AG09319 (cell line): Measurements from ENCODE around the gene FAM193B.

Source experiments
- DNase-seq: peaks from one replicate; pipeline ENCODE4 v3.0.0-alpha.2; 2010; ENCODE audit warnings: low read depth; ENCODE audit errors: extremely low read depth
- CTCF ChIP-seq: IDR thresholded peaks from 2 replicates; pipeline ENCODE4 v1.5.1; 2011; ENCODE audit warnings: low read depth, mild to moderate bottlenecking, inconsistent platforms, low read length, moderate library complexity

The FAM193B gene

GRCh38 chr5:177592905-177593304 is 38.5 kb upstream of the FAM193B start:
- no peak for DNase-seq
- TF ChIP-seq CTCF = no peak

GRCh38 chr5:177592010-177592834 is 37.9 kb upstream of the FAM193B start, which contains the start of gene TMED9:
TMED9 (plus strand) TSS chr5:177592203; CDS start chr5:177592215, 12 bp downstream.
- no peak for DNase-seq
- TF ChIP-seq CTCF = no peak

GRCh38 chr5:177591690-177592009 is 37.3 kb upstream of the FAM193B start:
- DNase-seq = no peak
- TF ChIP-seq CTCF = no peak

- no peak for TF ChIP-seq CTCF
- no peak for DNase-seq
Measured at GRCh38 chr5:177590406-177590805, 36.0 kb upstream of the FAM193B start.

GRCh38 chr5:177588413-177588909 is 34.1 kb upstream of the FAM193B start:
- no peak for TF ChIP-seq CTCF
- DNase-seq = no peak

DNA sequence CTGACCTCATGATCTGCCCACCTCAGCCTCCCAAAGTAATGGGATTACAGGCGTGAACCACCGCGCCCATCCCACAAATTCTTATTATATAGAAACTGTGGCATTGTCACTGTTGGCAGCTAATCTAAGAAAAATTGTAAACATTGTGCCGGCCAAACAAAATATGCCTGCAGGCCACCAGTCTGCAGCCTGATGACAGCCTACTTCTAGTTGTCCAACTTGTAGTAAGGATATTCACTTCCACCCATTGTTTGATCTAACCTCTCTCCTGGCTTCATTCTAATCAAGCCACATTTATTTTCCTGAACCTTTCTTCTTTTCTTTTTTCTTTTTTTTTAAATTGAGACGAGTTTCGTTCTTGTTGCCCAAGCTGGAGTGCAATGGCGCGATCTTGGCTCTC is 24.0 kb upstream of the FAM193B start:
- no peak for TF ChIP-seq CTCF
- DNase-seq = no peak

GRCh38 chr5:177576169-177576568 is 21.8 kb upstream of the FAM193B start:
- TF ChIP-seq CTCF = no peak
- DNase-seq = no peak
